Thymus (tissue), 14 donors: Measurements from ENCODE around the gene GPX3. TPM values are rescaled to one million over a fixed set of nuclear protein-coding genes. Genes with fewer than 3 reads are reported as not detected.

ENCODE experiments used
- DNase-seq, 9 donors: peaks; one replicate each; pipeline ENCODE4 v3.0.0-alpha.2; 2013; ENCODE audit warnings: low spot score in 9 of 9, low read depth in 6 of 9, missing footprints in 1 of 9
- H3K27ac ChIP-seq, 2 donors: one replicate each; pipeline ENCODE4 v1.5.1; 2013; ENCODE audit warnings: control low read depth in 1 of 2, low read depth in 1 of 2, low read length in 1 of 2, mild to moderate bottlenecking in 1 of 2, moderate library complexity in 1 of 2
- H3K27me3 ChIP-seq, 2 donors: one replicate each; pipeline ENCODE4 v1.5.1; 2013; ENCODE audit warnings: low read length in 1 of 2; ENCODE audit not compliant: control insufficient read depth in 2 of 2, insufficient read depth in 1 of 2
- H3K36me3 ChIP-seq, 2 donors: one replicate each; pipeline ENCODE4 v1.5.1; 2013; ENCODE audit warnings: low read length in 1 of 2, mild to moderate bottlenecking in 1 of 2, moderate library complexity in 1 of 2; ENCODE audit not compliant: control insufficient read depth in 2 of 2, insufficient read depth in 2 of 2
- H3K4me1 ChIP-seq, 2 donors: one replicate each; pipeline ENCODE4 v1.5.1; 2013; ENCODE audit warnings: low read length in 2 of 2; ENCODE audit not compliant: control insufficient read depth in 2 of 2, insufficient read depth in 2 of 2
- H3K4me3 ChIP-seq, 2 donors: one replicate each; pipeline ENCODE4 v1.5.1; 2013; ENCODE audit warnings: low read length in 2 of 2, control low read depth in 1 of 2, mild to moderate bottlenecking in 1 of 2
- H3K9me3 ChIP-seq, 2 donors: one replicate each; pipeline ENCODE4 v1.5.1; 2013; ENCODE audit warnings: low read length in 1 of 2, mild to moderate bottlenecking in 1 of 2; ENCODE audit not compliant: control insufficient read depth in 2 of 2, insufficient read depth in 1 of 2
- WGBS: extraction: QIAGEN DNeasy Blood & Tissue Kit; methylation state at CpG from one replicate; pipeline ENCODE4 v1.1.7; 2013; 5-methylcytosine and 5-hydroxymethylcytosine counted together
- long read RNA-seq, 10 donors: transcript quantifications; one replicate each; lab custom pipeline, GENCODE V29; 2026
- polyA plus RNA-seq: library from polyadenylated mRNA; stranded (reverse); fragments of 200-250 nt; gene quantifications from one replicate; pipeline ENCODE4 v1.2.3, GENCODE V29; 2013
- total RNA-seq: library from RNA; stranded (reverse); fragments of 120-200 nt; gene quantifications from one replicate; pipeline ENCODE4 v1.2.4, GENCODE V29; 2013
- donor health status: healthy.

Gene GPX3
- total RNA-seq (2.7 TPM), polyA plus RNA-seq (412 TPM)
- long read RNA-seq, donor 1, result 0 reads
- long read RNA-seq, donor 2, result 0 reads
- long read RNA-seq, donor 3, partial matches to known transcripts, result 0 of 4 reads
- long read RNA-seq, donor 3, other reads (novel, unspliced or antisense), result 0 of 4 reads
- long read RNA-seq, donor 4, result 0 reads
- long read RNA-seq, donor 5, transcript GPX3-201 (5 exons, 1,636 nt), result major isoform, 87 of 88 reads
- long read RNA-seq, donor 5, partial matches to known transcripts, result 0 of 88 reads
- long read RNA-seq, donor 5, other reads (novel, unspliced or antisense), result 0 of 88 reads
- long read RNA-seq, donor 6, transcript GPX3-201 (5 exons, 1,636 nt), result major isoform, 6 of 7 reads
- long read RNA-seq, donor 6, partial matches to known transcripts, result 0 of 7 reads
- long read RNA-seq, donor 6, other reads (novel, unspliced or antisense), result 0 of 7 reads
- long read RNA-seq, donor 7, partial matches to known transcripts, result 0 of 2 reads
- long read RNA-seq, donor 7, other reads (novel, unspliced or antisense), result 0 of 2 reads
- long read RNA-seq, donor 8, partial matches to known transcripts, result 0 of 1 reads
- long read RNA-seq, donor 8, other reads (novel, unspliced or antisense), result 0 of 1 reads
- long read RNA-seq, donor 9, result 0 reads
- long read RNA-seq, donor 10, partial matches to known transcripts, result 0 of 3 reads
- long read RNA-seq, donor 10, other reads (novel, unspliced or antisense), result 0 of 3 reads

GRCh38 chr5:151020304-151021110, at the start of gene GPX3:
Gene GPX3, plus strand, starts transcription at chr5:151020591. Its CDS starts 64 bp downstream, at chr5:151020655.
- Histone ChIP-seq H3K27ac (no peak within 1 kb of the TSS), H3K9me3 (no peaks in the 10 kb centered on the region), H3K4me1 (peaks cover 2 to 17% of the 10 kb centered on the region in 2 donors), H3K27me3 (peaks cover 0 to 16% of the 10 kb centered on the region in 2 donors), H3K36me3 (no peaks in the 10 kb centered on the region), H3K4me3 (peak within 1 kb of the TSS; percentile 42 to 54)
- 2% methylated on average over 54 of the region's 54 CpGs for WGBS
- DNase-seq, result peak in 6 of 9 donors; percentile 10 to 59 (median 31)

- Histone ChIP-seq H3K36me3 (no peaks in the 10 kb centered on the region), H3K4me3 (no peak overlapping the region), H3K27ac (no peak overlapping the region), H3K27me3 (no peaks in the 10 kb centered on the region), H3K4me1 (no peaks in the 10 kb centered on the region), H3K9me3 (no peaks in the 10 kb centered on the region)
- 81% methylated on average over 3 of the region's 3 CpGs for WGBS
- no peak for DNase-seq
These were observed 41.8 kb upstream of the GPX3 start for GRCh38 chr5:150978590-150978989.

- 96% methylated on average over 3 of the region's 3 CpGs for WGBS
- Histone ChIP-seq H3K36me3 (no peaks in the 10 kb centered on the region), H3K4me3 (no peak overlapping the region), H3K9me3 (no peaks in the 10 kb centered on the region), H3K27me3 (no peaks in the 10 kb centered on the region), H3K4me1 (no peaks in the 10 kb centered on the region), H3K27ac (no peak overlapping the region)
- no peak for DNase-seq
These were observed 32.6 kb upstream of the GPX3 start for GRCh38 chr5:150987746-150988145.

- Histone ChIP-seq H3K9me3 (no peaks in the 10 kb centered on the region), H3K36me3 (no peaks in the 10 kb centered on the region), H3K4me1 (no peaks in the 10 kb centered on the region), H3K4me3 (no peak overlapping the region), H3K27me3 (no peaks in the 10 kb centered on the region), H3K27ac (no peak overlapping the region)
- WGBS, result 77% methylated on average over 3 of the region's 3 CpGs
- DNase-seq, result peak in 1 of 9 donors; percentile 7
These were observed 30.7 kb upstream of the GPX3 start for GRCh38 chr5:150989695-150990094.

GRCh38 chr5:150992705-150993104, 27.7 kb upstream of the GPX3 start:
- Histone ChIP-seq H3K4me1 (no peaks in the 10 kb centered on the region), H3K36me3 (no peaks in the 10 kb centered on the region), H3K27ac (no peak overlapping the region), H3K9me3 (no peaks in the 10 kb centered on the region), H3K27me3 (no peaks in the 10 kb centered on the region), H3K4me3 (no peak overlapping the region)
- DNase-seq, result no peak
- 99% methylated on average over 6 of the region's 6 CpGs for WGBS

GRCh38 chr5:150993422-150993821, 27.0 kb upstream of the GPX3 start:
- H3K27me3 ChIP-seq, result no peaks in the 10 kb centered on the region
- H3K36me3 ChIP-seq, result no peaks in the 10 kb centered on the region
- H3K27ac ChIP-seq, result no peak overlapping the region
- H3K4me3 ChIP-seq, result no peak overlapping the region
- no peak for DNase-seq
- no peaks in the 10 kb centered on the region for H3K9me3 ChIP-seq
- 94% methylated on average over 2 of the region's 2 CpGs for WGBS
- H3K4me1 ChIP-seq, result no peaks in the 10 kb centered on the region

- no peak for DNase-seq
- Histone ChIP-seq H3K27ac (no peak overlapping the region), H3K4me1 (no peaks in the 10 kb centered on the region), H3K36me3 (no peaks in the 10 kb centered on the region), H3K4me3 (no peak overlapping the region), H3K27me3 (no peaks in the 10 kb centered on the region), H3K9me3 (no peaks in the 10 kb centered on the region)
- 95% methylated on average over 1 of the region's 1 CpG for WGBS
These were observed 26.5 kb upstream of the GPX3 start for GRCh38 chr5:150993826-150994412.

GRCh38 chr5:150999704-151000442, 20.5 kb upstream of the GPX3 start:
- no peak overlapping the region for H3K27ac ChIP-seq
- H3K4me3 ChIP-seq, result no peak overlapping the region
- DNase-seq, result no peak
- H3K36me3 ChIP-seq, result no peaks in the 10 kb centered on the region
- H3K4me1 ChIP-seq, result no peaks in the 10 kb centered on the region
- WGBS, result 81% methylated on average over 7 of the region's 7 CpGs
- H3K27me3 ChIP-seq, result no peaks in the 10 kb centered on the region
- no peaks in the 10 kb centered on the region for H3K9me3 ChIP-seq
